Neural cell (in vitro differentiated cells): ENCODE measurements around the gene NPLOC4.

Source experiments
- EP300 ChIP-seq: fragments of 450-650 bp; conservative IDR thresholded peaks from 2 replicates; pipeline ENCODE4 v1.6.1; 2014; ENCODE audit warnings: antibody characterized with exemption, mild to moderate bottlenecking, moderate library complexity; ENCODE audit not compliant: poor library complexity, severe bottlenecking
- EZH2 ChIP-seq: fragments of 200-600, 300-800 bp; shearing (Covaris generic), sonication (generic); IDR thresholded peaks from 2 replicates; pipeline ENCODE4 v1.6.1; 2014; ENCODE audit warnings: antibody characterized with exemption, low read length, borderline replicate concordance, mild to moderate bottlenecking; ENCODE audit not compliant: insufficient read depth, poor library complexity, severe bottlenecking
- MXI1 ChIP-seq: fragments of 450-650 bp; conservative IDR thresholded peaks from 2 replicates; pipeline ENCODE4 v1.6.1; 2014; ENCODE audit warnings: antibody characterized with exemption, mild to moderate bottlenecking; ENCODE audit not compliant: poor library complexity, severe bottlenecking
- POLR2AphosphoS5 ChIP-seq: IDR thresholded peaks from 2 replicates; pipeline ENCODE4 v1.6.1; 2012
- RAD21 ChIP-seq: fragments of 450-650 bp; conservative IDR thresholded peaks from 2 replicates; pipeline ENCODE4 v1.6.1; 2014; ENCODE audit warnings: antibody characterized with exemption, mild to moderate bottlenecking, moderate library complexity
- TAF1 ChIP-seq: IDR thresholded peaks from 2 replicates; pipeline ENCODE4 v1.6.1; 2012; ENCODE audit warnings: low read depth
- TF ChIP-seq, protein P1 (sequence below): fragments of 450-650 bp; IDR thresholded peaks from 2 replicates; pipeline ENCODE4 v1.5.1; 2014; ENCODE audit warnings: antibody characterized with exemption, mild to moderate bottlenecking, moderate library complexity; ENCODE audit not compliant: poor library complexity, severe bottlenecking
- TF ChIP-seq, protein P2 (sequence below): IDR thresholded peaks from 2 replicates; pipeline ENCODE4 v1.6.1; 2012; ENCODE audit warnings: borderline replicate concordance

DNA sequence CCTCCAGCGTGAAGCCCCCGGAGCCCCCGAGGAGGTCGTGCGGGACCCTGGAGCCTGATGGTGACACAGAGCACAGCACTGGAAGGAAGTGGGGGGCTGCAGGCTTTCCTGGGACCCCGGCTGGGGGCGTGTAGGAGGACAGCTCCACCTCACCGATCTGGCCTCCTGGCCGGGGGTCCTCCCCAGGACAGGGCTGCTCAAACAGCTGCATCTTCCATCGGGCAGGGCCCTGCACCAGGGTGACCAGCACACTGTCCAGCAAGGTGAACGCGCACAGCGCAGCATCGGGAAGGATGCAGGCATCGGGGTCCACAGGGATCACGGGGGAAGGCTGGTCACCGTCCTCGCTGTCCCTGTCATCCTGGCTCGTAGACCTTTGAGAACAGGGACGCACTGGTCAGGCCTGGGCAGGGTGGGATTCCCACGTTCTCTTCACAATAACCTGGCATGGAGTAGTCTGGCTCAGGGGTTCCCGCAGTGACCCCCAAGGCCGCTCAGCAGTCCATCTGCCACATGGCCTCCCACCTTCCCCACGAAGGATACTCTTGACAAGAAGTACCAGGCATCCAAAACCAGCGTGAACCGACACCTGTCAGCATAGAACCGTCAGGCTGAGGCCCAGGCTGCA is 86.0 kb downstream of the NPLOC4 start:
- TF ChIP-seq, protein P1, sequence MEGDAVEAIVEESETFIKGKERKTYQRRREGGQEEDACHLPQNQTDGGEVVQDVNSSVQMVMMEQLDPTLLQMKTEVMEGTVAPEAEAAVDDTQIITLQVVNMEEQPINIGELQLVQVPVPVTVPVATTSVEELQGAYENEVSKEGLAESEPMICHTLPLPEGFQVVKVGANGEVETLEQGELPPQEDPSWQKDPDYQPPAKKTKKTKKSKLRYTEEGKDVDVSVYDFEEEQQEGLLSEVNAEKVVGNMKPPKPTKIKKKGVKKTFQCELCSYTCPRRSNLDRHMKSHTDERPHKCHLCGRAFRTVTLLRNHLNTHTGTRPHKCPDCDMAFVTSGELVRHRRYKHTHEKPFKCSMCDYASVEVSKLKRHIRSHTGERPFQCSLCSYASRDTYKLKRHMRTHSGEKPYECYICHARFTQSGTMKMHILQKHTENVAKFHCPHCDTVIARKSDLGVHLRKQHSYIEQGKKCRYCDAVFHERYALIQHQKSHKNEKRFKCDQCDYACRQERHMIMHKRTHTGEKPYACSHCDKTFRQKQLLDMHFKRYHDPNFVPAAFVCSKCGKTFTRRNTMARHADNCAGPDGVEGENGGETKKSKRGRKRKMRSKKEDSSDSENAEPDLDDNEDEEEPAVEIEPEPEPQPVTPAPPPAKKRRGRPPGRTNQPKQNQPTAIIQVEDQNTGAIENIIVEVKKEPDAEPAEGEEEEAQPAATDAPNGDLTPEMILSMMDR: no peak
- TF ChIP-seq EZH2 (no peak), POLR2AphosphoS5 (no peak), EP300 (no peak), TAF1 (no peak), RAD21 (no peak), MXI1 (no peak)
- TF ChIP-seq, protein P2, sequence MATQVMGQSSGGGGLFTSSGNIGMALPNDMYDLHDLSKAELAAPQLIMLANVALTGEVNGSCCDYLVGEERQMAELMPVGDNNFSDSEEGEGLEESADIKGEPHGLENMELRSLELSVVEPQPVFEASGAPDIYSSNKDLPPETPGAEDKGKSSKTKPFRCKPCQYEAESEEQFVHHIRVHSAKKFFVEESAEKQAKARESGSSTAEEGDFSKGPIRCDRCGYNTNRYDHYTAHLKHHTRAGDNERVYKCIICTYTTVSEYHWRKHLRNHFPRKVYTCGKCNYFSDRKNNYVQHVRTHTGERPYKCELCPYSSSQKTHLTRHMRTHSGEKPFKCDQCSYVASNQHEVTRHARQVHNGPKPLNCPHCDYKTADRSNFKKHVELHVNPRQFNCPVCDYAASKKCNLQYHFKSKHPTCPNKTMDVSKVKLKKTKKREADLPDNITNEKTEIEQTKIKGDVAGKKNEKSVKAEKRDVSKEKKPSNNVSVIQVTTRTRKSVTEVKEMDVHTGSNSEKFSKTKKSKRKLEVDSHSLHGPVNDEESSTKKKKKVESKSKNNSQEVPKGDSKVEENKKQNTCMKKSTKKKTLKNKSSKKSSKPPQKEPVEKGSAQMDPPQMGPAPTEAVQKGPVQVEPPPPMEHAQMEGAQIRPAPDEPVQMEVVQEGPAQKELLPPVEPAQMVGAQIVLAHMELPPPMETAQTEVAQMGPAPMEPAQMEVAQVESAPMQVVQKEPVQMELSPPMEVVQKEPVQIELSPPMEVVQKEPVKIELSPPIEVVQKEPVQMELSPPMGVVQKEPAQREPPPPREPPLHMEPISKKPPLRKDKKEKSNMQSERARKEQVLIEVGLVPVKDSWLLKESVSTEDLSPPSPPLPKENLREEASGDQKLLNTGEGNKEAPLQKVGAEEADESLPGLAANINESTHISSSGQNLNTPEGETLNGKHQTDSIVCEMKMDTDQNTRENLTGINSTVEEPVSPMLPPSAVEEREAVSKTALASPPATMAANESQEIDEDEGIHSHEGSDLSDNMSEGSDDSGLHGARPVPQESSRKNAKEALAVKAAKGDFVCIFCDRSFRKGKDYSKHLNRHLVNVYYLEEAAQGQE: no peak
